ENCODE data around the gene KLK12.

DNA sequence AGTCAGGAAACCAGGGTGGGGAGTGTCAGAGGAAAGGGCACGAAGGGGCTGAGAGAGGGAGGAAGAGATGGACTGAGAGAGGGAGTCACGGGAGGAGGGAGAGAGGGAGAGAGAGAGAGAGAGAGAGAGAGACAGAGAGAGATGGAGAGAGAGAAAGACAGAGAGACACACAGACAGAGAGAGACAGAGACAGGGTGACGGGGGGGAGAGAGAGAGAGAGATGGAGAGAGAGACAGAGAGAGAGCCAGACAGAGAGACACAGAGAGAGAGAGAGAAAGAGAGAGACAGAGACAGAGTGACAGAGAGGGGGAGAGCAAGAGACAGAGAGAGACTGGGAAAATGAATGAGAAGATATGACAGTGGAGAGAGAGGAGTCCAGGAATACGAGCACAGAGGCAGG is 48.4 kb upstream of the KLK12 start:
- TF ChIP-seq, protein P1, sequence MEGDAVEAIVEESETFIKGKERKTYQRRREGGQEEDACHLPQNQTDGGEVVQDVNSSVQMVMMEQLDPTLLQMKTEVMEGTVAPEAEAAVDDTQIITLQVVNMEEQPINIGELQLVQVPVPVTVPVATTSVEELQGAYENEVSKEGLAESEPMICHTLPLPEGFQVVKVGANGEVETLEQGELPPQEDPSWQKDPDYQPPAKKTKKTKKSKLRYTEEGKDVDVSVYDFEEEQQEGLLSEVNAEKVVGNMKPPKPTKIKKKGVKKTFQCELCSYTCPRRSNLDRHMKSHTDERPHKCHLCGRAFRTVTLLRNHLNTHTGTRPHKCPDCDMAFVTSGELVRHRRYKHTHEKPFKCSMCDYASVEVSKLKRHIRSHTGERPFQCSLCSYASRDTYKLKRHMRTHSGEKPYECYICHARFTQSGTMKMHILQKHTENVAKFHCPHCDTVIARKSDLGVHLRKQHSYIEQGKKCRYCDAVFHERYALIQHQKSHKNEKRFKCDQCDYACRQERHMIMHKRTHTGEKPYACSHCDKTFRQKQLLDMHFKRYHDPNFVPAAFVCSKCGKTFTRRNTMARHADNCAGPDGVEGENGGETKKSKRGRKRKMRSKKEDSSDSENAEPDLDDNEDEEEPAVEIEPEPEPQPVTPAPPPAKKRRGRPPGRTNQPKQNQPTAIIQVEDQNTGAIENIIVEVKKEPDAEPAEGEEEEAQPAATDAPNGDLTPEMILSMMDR (IDR thresholded peaks at IDR 0.05): no peak
- no peak for TF ChIP-seq EZH2 (IDR thresholded peaks at IDR 0.05; ENCODE audit: borderline replicate concordance, insufficient read depth, low read depth, low read length, poor library complexity, severe bottlenecking)
